Smooth muscle cell (in vitro differentiated cells): Measurements from ENCODE around the gene PLCG1. TPM values are rescaled to one million over a fixed set of nuclear protein-coding genes. Genes with fewer than 3 reads are reported as not detected.

Experiments
- DNase-seq: peaks from one replicate; lab custom pipeline; 2025; ENCODE audit not compliant: unreplicated experiment; lab: John Stamatoyannopoulos, UW
- H2AFZ ChIP-seq: fragments of 200-600 bp; sonication (generic); 2 replicates; pipeline ENCODE4 v1.6.0; 2016; ENCODE audit warnings: antibody characterized with exemption, low read depth, mild to moderate bottlenecking
- H3F3A ChIP-seq: fragments of 200-600 bp; sonication (generic); 2 replicates; pipeline ENCODE4 v1.6.0; 2017; ENCODE audit warnings: antibody characterized with exemption, low read depth
- H3K27ac ChIP-seq: fragments of 200-600 bp; sonication (generic); 2 replicates; pipeline ENCODE4 v1.5.1; 2016; ENCODE audit warnings: low read depth, mild to moderate bottlenecking
- H3K27me3 ChIP-seq: fragments of 200-600 bp; sonication (generic); 2 replicates; pipeline ENCODE4 v1.6.1; 2016; ENCODE audit warnings: low read depth, mild to moderate bottlenecking
- H3K36me3 ChIP-seq: fragments of 200-600 bp; sonication (generic); 2 replicates; pipeline ENCODE4 v1.5.1; 2016; ENCODE audit warnings: low read depth
- H3K4me1 ChIP-seq: fragments of 200-600 bp; sonication (generic); 2 replicates; pipeline ENCODE4 v1.5.1; 2016; ENCODE audit warnings: low read depth
- H3K4me2 ChIP-seq: fragments of 200-600 bp; sonication (generic); 2 replicates; pipeline ENCODE4 v1.6.0; 2016; ENCODE audit warnings: mild to moderate bottlenecking
- H3K4me3 ChIP-seq: fragments of 200-600 bp; sonication (generic); 2 replicates; pipeline ENCODE4 v1.5.1; 2016; ENCODE audit warnings: mild to moderate bottlenecking
- H3K79me2 ChIP-seq: fragments of 200-600 bp; sonication (generic); 2 replicates; pipeline ENCODE4 v1.6.0; 2016; ENCODE audit warnings: low read depth, mild to moderate bottlenecking
- H3K9ac ChIP-seq: fragments of 200-600 bp; sonication (generic); 2 replicates; pipeline ENCODE4 v1.6.0; 2016; ENCODE audit warnings: low read depth
- H3K9me3 ChIP-seq: fragments of 200-600 bp; sonication (generic); replicated peaks from 2 replicates; pipeline ENCODE4 v1.5.1; 2016; ENCODE audit warnings: low read depth
- H4K20me1 ChIP-seq: fragments of 200-600 bp; sonication (generic); 2 replicates; pipeline ENCODE4 v1.6.0; 2016; ENCODE audit warnings: low read depth
- WGBS: methylation state at CpG from one replicate; pipeline ENCODE4 v1.1.7; 2016; ENCODE audit warnings: low lambda C conversion rate; 5-methylcytosine and 5-hydroxymethylcytosine counted together
- polyA plus RNA-seq: library from polyadenylated mRNA; unstranded; fragments of >200 nt; fragmentation: Nextera tagmentation; extraction: Ambion mirVana; gene quantifications from 2 replicates; pipeline ENCODE4 v1.2.1, GENCODE V29; 2016
- total RNA-seq: library from RNA; depleted of rRNA; stranded (reverse); fragments of >200 nt; gene quantifications from 2 replicates; pipeline ENCODE4 v1.2.3, GENCODE V29; 2014
- TF ChIP-seq, protein P1 (sequence below): fragments of 200-600 bp; sonication (generic); IDR thresholded peaks from 2 replicates; pipeline ENCODE4 v1.5.1; 2017; ENCODE audit warnings: borderline replicate concordance, mild to moderate bottlenecking, antibody characterized with exemption; ENCODE audit not compliant: insufficient read depth, poor library complexity, severe bottlenecking

The PLCG1 gene
- total and polyA plus RNA-seq, 2 experiments from 2014 or later, result 36.9 to 45.2 TPM

DNA sequence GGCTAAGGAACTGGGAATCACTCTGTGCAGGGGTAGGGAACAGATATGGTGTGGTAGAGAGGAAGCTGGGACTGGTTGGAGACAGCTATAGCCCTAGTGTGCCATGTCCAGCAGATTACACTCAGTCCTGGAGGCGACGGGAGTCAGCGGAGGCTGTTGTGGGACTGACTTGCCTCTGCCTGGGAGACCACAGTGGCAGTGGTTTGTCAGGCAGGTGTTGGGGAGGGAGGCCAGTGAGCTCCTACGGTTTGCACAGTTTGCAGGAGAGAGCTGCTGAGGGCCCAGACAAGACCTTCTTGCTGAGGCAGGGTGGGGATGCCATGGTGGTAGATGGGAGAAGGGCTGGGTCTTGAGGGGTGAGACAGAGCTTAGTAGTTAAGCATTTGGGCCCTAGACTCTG lies 4.9 kb downstream of the PLCG1 start:
- Histone ChIP-seq H3K36me3 (no peaks in the 10 kb centered on the region), H4K20me1 (peaks cover 93% of the 10 kb centered on the region), H3K4me3 (no peak overlapping the region), H3F3A (no peaks in the 10 kb centered on the region), H3K27me3 (no peaks in the 10 kb centered on the region), H3K9ac (no peak overlapping the region), H2AFZ (no peak overlapping the region), H3K27ac (no peak overlapping the region), H3K79me2 (peaks cover 98% of the 10 kb centered on the region), H3K9me3 (no peaks in the 10 kb centered on the region), H3K4me2 (no peak overlapping the region), H3K4me1 (peaks cover 16% of the 10 kb centered on the region)
- 98% methylated on average over 4 of the region's 4 CpGs for WGBS
- DNase-seq, result no peak
- TF ChIP-seq, protein P1, sequence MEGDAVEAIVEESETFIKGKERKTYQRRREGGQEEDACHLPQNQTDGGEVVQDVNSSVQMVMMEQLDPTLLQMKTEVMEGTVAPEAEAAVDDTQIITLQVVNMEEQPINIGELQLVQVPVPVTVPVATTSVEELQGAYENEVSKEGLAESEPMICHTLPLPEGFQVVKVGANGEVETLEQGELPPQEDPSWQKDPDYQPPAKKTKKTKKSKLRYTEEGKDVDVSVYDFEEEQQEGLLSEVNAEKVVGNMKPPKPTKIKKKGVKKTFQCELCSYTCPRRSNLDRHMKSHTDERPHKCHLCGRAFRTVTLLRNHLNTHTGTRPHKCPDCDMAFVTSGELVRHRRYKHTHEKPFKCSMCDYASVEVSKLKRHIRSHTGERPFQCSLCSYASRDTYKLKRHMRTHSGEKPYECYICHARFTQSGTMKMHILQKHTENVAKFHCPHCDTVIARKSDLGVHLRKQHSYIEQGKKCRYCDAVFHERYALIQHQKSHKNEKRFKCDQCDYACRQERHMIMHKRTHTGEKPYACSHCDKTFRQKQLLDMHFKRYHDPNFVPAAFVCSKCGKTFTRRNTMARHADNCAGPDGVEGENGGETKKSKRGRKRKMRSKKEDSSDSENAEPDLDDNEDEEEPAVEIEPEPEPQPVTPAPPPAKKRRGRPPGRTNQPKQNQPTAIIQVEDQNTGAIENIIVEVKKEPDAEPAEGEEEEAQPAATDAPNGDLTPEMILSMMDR, result no peak

DNA sequence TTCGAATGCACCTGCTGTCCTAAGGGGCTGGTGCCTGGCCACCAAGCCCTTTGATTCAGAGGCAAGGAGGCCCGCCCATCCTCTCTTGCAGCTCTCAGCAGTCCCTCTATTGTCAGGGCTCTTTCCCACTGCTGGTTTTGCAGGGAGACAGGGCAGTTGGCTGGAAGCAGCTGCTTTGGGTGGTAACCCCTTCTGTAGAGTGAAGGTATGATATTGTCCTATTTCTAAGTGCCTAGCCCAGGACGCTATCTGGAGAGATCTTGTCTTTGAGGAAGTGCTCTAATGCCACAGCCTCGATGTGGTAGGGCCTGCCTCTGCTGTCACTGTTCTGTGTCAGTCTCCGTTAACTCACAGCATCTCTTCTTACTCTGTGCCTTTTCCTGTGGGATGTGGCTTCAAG lies 5.6 kb downstream of the PLCG1 start:
- Histone ChIP-seq H3K4me2 (no peak overlapping the region), H3K36me3 (no peaks in the 10 kb centered on the region)
- WGBS, result 51% methylated on average over 5 of the region's 5 CpGs

DNA sequence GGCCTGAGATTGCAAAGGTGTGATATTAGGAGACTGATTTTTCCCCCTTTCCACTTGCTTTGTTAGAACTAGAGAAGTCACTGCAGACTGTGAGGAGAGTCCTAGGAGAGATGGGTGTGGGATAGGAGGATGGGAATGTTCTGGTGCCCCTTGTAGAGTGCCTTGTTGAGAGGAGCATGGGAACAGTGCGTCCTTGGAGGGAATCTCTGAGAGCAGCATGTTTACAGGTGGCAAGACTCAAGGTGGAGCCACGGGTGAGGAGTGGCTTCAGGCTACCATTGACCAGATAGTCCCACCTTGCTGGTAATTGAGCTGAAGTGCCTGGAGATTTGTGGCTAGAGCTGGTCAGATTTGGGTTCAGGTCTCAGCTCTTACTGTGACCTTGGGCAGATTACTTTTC lies 6.0 kb downstream of the PLCG1 start:
- WGBS, result 96% methylated on average over 2 of the region's 2 CpGs
- DNase-seq, result no peak
- Histone ChIP-seq H4K20me1 (peaks cover 100% of the 10 kb centered on the region), H3K4me3 (no peak overlapping the region), H3K27ac (no peak overlapping the region), H3F3A (no peaks in the 10 kb centered on the region), H3K9me3 (no peaks in the 10 kb centered on the region), H2AFZ (no peak overlapping the region), H3K27me3 (no peaks in the 10 kb centered on the region), H3K36me3 (no peaks in the 10 kb centered on the region), H3K4me2 (no peak overlapping the region), H3K9ac (no peak overlapping the region), H3K4me1 (peaks cover 16% of the 10 kb centered on the region), H3K79me2 (peaks cover 100% of the 10 kb centered on the region)
- TF ChIP-seq, protein P1, result no peak

More for the DNA sequence above, 5.6 kb downstream of the PLCG1 start:
- no peaks in the 10 kb centered on the region for H3K27me3 ChIP-seq
- H3K27ac ChIP-seq, result no peak overlapping the region
- H3F3A ChIP-seq, result no peaks in the 10 kb centered on the region
- no peak overlapping the region for H3K9ac ChIP-seq
- no peak for DNase-seq
- no peak overlapping the region for H2AFZ ChIP-seq
- peaks cover 16% of the 10 kb centered on the region for H3K4me1 ChIP-seq
- no peaks in the 10 kb centered on the region for H3K9me3 ChIP-seq
- H4K20me1 ChIP-seq, result peaks cover 100% of the 10 kb centered on the region
- TF ChIP-seq, protein P1, result no peak
- no peak overlapping the region for H3K4me3 ChIP-seq
- H3K79me2 ChIP-seq, result peaks cover 100% of the 10 kb centered on the region

DNA sequence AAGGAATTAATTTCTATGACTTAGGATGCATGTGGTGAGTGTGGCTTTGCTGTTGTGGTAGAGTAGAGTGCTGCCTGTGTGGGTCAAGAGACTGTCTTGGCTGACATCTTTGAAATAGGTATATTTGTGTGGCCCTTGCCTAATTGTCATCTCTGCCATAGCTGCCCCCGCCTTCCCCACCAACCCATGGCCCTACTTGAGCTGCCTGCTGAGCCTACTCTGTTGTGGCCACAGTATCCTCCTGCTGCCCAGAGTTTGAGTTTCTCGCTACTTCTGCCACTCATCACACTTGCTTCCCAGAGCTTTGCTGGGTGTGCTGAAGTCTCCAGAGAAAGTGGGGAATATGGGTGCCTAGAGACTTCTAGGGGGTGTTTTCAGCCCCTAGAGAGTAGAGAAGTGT lies 8.0 kb downstream of the PLCG1 start:
- H4K20me1 ChIP-seq, result peaks cover 100% of the 10 kb centered on the region
- DNase-seq, result no peak

More for the DNA sequence above, 8.0 kb downstream of the PLCG1 start:
- Histone ChIP-seq H3K9ac (no peak overlapping the region), H3K27ac (no peak overlapping the region), H3K79me2 (peaks cover 100% of the 10 kb centered on the region), H3K27me3 (no peaks in the 10 kb centered on the region), H2AFZ (no peak overlapping the region), H3K4me1 (peaks cover 5% of the 10 kb centered on the region), H3K9me3 (no peaks in the 10 kb centered on the region), H3K36me3 (no peaks in the 10 kb centered on the region), H3K4me2 (no peak overlapping the region), H3F3A (no peaks in the 10 kb centered on the region), H3K4me3 (no peak overlapping the region)
- WGBS, result 91% methylated on average over 2 of the region's 2 CpGs
- TF ChIP-seq, protein P1, result no peak
